Epithelial cell of esophagus (primary cell): Measurements from ENCODE around the gene PITX1.
A peak's percentile ranks its signal among the peaks of the same experiment; 100 is the strongest.

Experiments used
- DNase-seq: peaks from one replicate; pipeline ENCODE4 v3.0.0; 2010; ENCODE audit warnings: low read depth
- H3K4me3 ChIP-seq: 2 replicates; pipeline ENCODE4 v1.5.1; 2011; ENCODE audit warnings: mild to moderate bottlenecking, low read length, control low read depth
- CTCF ChIP-seq: IDR thresholded peaks from 2 replicates; pipeline ENCODE4 v1.5.1; 2011; ENCODE audit warnings: low read depth, mild to moderate bottlenecking, low read length, control low read depth, inconsistent platforms; ENCODE audit not compliant: insufficient read depth; ENCODE audit errors: missing control alignments

Gene PITX1

GRCh38 chr5:135067587-135067986 lies 33.6 kb upstream of the PITX1 start:
- no peak for TF ChIP-seq CTCF
- H3K4me3 ChIP-seq: no peak overlapping the region
- DNase-seq: no peak

- TF ChIP-seq CTCF: no peak
- no peak overlapping the region for H3K4me3 ChIP-seq
- no peak for DNase-seq
These were observed 32.8 kb upstream of the PITX1 start for GRCh38 chr5:135066781-135067180.

GRCh38 chr5:135065306-135066265 lies 31.6 kb upstream of the PITX1 start:
- DNase-seq: peak; percentile 11
- H3K4me3 ChIP-seq: no peak overlapping the region
- TF ChIP-seq CTCF: no peak

GRCh38 chr5:135064235-135064570 lies 30.2 kb upstream of the PITX1 start:
- no peak overlapping the region for H3K4me3 ChIP-seq
- DNase-seq: no peak
- no peak for TF ChIP-seq CTCF

- H3K4me3 ChIP-seq: no peak overlapping the region
- no peak for TF ChIP-seq CTCF
- DNase-seq: no peak
These were observed 29.6 kb upstream of the PITX1 start for GRCh38 chr5:135063511-135064234.

GRCh38 chr5:135063056-135063445 lies 29.0 kb upstream of the PITX1 start:
- H3K4me3 ChIP-seq: no peak overlapping the region
- no peak for TF ChIP-seq CTCF
- DNase-seq: no peak
